VCaP (cell line): ENCODE results near the gene HOXA4.
A peak's percentile ranks its signal among the peaks of the same experiment; 100 is the strongest.

ENCODE experiments used
- H3K27ac ChIP-seq: fragments of 450-650 bp; 2 replicates; pipeline ENCODE4 v1.5.1; 2017
- CTCF ChIP-seq: fragments of 450-650 bp; conservative IDR thresholded peaks from 2 replicates; pipeline ENCODE4 v1.5.1; 2017; ENCODE audit warnings: mild to moderate bottlenecking, moderate library complexity

Gene HOXA4

GRCh38 chr7:27123477-27124053 lies 7.0 kb downstream of the HOXA4 start:
- no peak overlapping the region for H3K27ac ChIP-seq
- no peak for TF ChIP-seq CTCF

GRCh38 chr7:27123007-27123476 lies 7.5 kb downstream of the HOXA4 start:
- no peak overlapping the region for H3K27ac ChIP-seq
- no peak for TF ChIP-seq CTCF

- no peak for TF ChIP-seq CTCF
- peak overlapping the region; percentile 77 for H3K27ac ChIP-seq
These were observed 8.3 kb downstream of the HOXA4 start for GRCh38 chr7:27122077-27122910.

GRCh38 chr7:27121684-27122076 lies 8.9 kb downstream of the HOXA4 start:
- no peak for TF ChIP-seq CTCF
- peak overlapping the region; percentile 77 for H3K27ac ChIP-seq

- H3K27ac ChIP-seq, result peak overlapping the region; percentile 77
These were observed 11.1 kb downstream of the HOXA4 start for GRCh38 chr7:27119412-27119911.

GRCh38 chr7:27118580-27118979 lies 12.0 kb downstream of the HOXA4 start:
- H3K27ac ChIP-seq, result no peak overlapping the region
- no peak for TF ChIP-seq CTCF

More at GRCh38 chr7:27119412-27119911, 11.1 kb downstream of the HOXA4 start:
- no peak for TF ChIP-seq CTCF

GRCh38 chr7:27117887-27118491 lies 12.6 kb downstream of the HOXA4 start:
- no peak for TF ChIP-seq CTCF
- no peak overlapping the region for H3K27ac ChIP-seq
